ENCODE measurements around the gene PRDM16. TPM values are rescaled to one million over a fixed set of nuclear protein-coding genes. Genes with fewer than 3 reads are reported as not detected.

The PRDM16 gene
- polyA plus RNA-seq, 3 donors = not detected

GRCh38 chr1:3454811-3455618 lies 386.0 kb downstream of the PRDM16 start:
- H3K4me2 ChIP-seq (replicated peaks; ENCODE audit: extremely low read depth, low read length, poor library complexity, severe bottlenecking) = peak overlapping the region; percentile 75
- DNase-seq = no peak

More at GRCh38 chr1:3454811-3455618, 386.0 kb downstream of the PRDM16 start:
- peak overlapping the region; percentile 41 for H2AFZ ChIP-seq (ENCODE audit: insufficient read depth, low read depth, low read length, poor library complexity, severe bottlenecking)
- H3K27ac Mint-ChIP-seq = no peak overlapping the region
- peaks cover 7 to 13% of the 10 kb centered on the region in 2 donors for H3K4me1 ChIP-seq (ENCODE audit: control insufficient read depth in 1 of 2, insufficient read depth in 2 of 2, low read length in 2 of 2)
- H3K4me3 Mint-ChIP-seq = peak overlapping the region; percentile 67 to 85
- no peaks in the 10 kb centered on the region for H4K20me1 ChIP-seq (ENCODE audit: insufficient read depth, low read length)
- TF ChIP-seq CTCF (IDR thresholded peaks at IDR 0.05) = no peak
- no peaks in the 10 kb centered on the region for H3K9me3 Mint-ChIP-seq
- H3K27me3 Mint-ChIP-seq (ENCODE audit: low read depth in 3 of 3) = peaks cover 11 to 45% (median 35%) of the 10 kb centered on the region in 3 donors
- H3K9me3 ChIP-seq (replicated peaks in 1 of 2; ENCODE audit: control insufficient read depth in 1 of 2, insufficient read depth in 1 of 2, low read length in 2 of 2) = no peaks in the 10 kb centered on the region
- no peak overlapping the region for H3K27ac ChIP-seq (ENCODE audit: low read depth in 1 of 2, low read length in 2 of 2)
- H3K9ac ChIP-seq (ENCODE audit: insufficient read depth, low read length, poor library complexity, severe bottlenecking) = peak overlapping the region; percentile 49
- 12% methylated on average over 33 of the region's 46 CpGs for WGBS (ENCODE audit: insufficient coverage)
- H3K4me3 ChIP-seq (replicated peaks in 1 of 3; ENCODE audit: low read depth in 2 of 3, low read length in 3 of 3) = peak overlapping the region in 2 of 3 experiments; percentile 23 to 67
- no peaks in the 10 kb centered on the region for H3K79me2 ChIP-seq (ENCODE audit: insufficient read depth, low read length)
- H3K36me3 ChIP-seq (replicated peaks in 1 of 2; ENCODE audit: control insufficient read depth in 1 of 2, insufficient read depth in 2 of 2, low read length in 2 of 2) = no peaks in the 10 kb centered on the region
- intact Hi-C loops (cut with micrococcal nuclease) = no loop called here
- peaks cover 6% of the 10 kb centered on the region for H3K4me1 Mint-ChIP-seq
- H3K36me3 Mint-ChIP-seq = no peaks in the 10 kb centered on the region
- peaks cover 5 to 22% of the 10 kb centered on the region in 2 donors for H3K27me3 ChIP-seq (ENCODE audit: control insufficient read depth in 2 of 2, insufficient read depth in 2 of 2, low read length in 2 of 2)

Measured in CD14-positive monocyte (primary cell).